ENCODE results near the gene SYTL2.

SYTL2 gene

DNA sequence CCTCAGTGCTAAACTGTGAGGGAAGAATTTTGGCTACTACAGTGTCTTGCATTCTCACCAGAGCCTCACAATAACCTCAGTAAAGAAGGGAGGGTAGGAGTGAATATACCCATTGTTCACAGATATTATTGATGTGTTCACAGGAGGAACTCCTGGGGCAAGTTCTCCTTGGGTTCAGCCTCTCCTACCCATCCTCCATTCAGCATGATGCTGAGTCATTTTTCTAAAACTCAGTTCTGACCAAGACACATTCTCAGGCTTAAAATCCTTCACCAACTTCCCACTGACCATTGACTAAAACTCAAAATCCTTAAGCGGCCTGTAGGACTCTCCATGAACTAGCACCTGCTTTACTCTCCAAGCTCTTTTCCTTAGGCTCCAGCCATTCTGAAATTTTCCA is 48.7 kb downstream of the SYTL2 start:
- DNase-seq, result no peak

DNA sequence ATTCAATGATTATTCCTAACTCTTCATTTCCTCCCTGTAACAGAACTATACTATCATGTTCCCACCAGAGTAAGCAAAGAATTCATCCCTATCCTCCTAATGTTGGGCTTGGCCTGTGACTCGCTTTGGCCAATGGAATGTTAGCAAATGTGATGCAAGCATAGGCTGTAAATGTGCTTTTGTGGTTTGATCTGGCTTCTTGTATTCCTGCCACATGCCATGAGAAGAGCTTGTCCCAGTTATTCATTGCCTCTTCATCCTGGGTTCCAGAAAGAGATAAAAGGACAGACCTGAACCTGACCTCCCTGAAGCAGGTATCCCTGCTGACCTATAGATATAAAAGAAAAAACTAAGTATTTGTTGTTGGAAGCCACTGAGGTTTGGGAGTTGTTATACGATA is 51.0 kb downstream of the SYTL2 start:
- peak; percentile 91 for DNase-seq

DNA sequence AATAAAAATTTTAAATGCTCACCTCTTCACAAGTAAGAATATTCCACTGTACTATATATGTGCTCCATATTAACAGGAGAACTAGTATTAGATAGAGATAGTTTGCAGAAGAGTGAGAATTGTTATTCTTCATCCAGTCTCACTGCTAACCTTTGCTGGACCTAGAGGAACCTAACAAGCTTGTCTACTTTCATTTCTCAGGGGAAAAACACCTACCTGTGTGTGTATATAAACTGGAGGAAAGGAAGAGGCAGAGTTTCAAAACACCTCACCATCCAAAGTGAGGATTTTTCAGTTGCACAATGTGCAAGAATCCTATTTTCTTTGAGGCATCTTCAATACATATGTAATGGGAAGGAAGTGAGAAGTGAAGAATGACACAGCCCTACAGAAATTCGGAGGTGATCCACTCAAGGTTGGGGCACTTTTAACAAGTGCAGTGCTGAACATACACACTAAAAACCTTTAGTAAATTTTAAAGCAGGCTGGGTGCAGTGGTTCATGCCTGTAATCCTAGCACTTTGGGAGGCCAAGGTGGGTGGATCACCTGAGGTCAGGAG is 52.4 kb downstream of the SYTL2 start:
- DNase-seq, result no peak

DNA sequence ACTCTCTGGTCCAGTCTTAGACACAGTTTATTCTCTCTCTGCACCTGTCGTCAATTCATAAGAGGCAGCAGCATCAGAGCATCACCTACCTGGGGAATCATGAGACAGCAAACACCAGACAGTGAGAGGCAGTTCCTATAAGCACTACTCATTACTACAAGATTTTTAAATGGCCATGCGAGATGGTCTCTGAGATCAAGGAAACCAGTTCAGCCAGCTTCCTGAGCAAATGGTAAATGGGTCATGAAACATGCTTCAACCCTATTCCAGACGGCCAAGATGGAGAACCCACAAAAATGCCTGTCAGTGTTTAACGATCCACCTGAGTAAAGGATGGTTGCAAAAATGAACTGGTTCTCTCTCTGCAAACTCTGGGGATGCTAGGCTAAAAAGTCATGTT is 52.9 kb downstream of the SYTL2 start:
- DNase-seq, result no peak

DNA sequence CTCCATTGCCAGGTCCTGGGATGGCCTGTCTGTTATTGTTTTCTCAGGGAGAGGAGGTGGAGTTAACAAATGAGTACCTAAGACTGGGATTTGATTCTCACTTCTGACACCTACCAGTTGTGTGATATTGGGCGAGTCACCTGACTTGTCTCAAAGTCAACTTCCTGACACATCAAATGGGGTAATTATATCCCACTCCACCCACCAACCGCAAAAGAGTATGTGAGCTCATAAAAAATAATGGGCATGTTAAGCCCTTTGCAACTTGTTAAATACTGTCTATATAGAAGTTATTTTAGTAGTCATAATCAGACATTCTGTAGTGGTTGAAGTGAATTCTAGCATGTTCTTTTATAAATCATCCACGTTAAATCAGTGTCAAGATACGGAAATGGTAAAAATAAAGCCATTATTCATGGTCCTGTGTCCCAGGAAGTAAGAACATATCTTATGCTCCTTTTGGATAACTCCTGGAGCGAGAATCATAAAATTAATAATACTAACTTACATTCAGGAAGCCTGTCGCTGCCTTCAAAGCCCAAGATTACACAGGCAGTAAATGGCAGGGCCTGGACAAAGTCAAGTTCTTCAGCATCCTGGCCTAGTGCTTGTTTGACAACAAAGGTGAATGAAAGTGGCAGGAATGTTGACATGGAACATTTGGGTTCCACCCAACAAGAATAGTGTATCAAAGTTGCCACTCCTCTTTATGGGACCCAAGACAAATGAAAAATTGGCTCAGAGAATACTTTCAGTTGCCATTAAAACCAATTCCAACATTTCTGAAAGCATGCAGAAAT is 54.3 kb downstream of the SYTL2 start:
- no peak for DNase-seq

DNA sequence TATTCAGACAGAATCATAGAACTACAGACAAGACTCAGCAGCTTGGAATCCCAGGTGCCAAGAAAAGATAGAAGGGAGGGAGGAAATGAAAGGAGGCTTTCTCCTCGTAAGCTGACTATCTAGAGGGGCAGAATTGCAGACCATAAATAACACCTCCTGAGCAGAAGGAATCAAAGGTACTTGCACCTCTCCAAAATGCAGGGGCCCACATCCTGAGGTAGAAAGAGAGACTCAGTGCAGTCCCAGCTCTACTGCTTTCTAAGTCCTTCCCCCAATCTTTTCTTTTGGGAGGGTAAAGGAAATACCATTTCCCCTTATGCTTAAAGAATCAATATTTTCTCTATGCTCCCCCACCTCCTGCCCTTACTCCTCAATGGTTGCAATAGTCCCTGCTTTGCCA is 55.2 kb downstream of the SYTL2 start:
- DNase-seq, result no peak

DNA sequence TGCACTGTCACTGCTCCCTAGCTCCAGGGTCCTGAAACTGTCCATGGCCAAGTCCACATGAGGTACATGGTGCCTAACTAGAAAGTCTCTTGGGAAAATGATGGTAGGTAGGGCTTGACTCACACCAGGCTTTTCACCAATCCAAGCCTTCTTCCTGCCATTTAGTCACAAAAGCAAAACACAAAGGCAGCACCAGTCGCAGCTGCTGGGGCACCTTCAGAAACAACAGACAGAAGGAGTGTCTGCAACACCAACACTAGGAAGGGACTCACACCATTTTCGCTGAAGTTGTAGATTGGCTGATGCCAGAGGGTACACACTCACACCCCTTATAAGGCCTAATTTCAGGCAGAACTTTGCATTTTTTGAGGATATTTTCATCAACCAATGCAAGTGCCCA is 55.7 kb downstream of the SYTL2 start:
- no peak for DNase-seq

DNA sequence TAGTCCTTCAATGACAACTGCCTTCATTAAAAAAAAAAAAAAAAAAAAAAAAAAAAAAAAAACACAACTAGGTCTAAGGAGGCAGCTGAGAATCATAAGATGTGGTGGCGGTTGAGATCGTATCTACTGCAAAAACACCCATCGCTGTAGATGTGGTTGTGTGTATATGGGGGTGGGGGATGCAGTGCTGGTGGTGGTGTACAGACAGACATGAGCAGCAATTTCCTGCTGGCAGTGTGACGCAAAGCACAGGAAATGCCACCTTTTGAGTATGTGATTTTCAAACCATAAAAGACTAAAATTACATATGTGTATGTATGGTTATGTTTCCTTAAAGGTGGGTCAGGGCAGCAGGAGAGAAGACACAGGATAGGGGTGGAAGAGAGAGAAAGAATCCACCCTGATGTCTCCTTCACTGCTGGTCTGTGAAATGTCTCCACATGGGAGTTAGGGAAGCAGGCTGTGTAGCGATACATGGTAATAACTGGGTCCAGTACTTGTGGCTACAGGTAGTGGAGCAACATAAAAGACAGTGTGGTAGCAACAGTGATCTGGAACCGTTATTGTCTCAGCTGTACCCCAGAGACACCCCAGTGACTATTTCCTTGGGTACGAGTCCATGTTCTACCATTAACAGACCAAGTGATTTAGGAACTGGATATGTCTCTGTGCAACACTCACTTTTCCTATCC is 57.9 kb downstream of the SYTL2 start:
- no peak for DNase-seq

DNA sequence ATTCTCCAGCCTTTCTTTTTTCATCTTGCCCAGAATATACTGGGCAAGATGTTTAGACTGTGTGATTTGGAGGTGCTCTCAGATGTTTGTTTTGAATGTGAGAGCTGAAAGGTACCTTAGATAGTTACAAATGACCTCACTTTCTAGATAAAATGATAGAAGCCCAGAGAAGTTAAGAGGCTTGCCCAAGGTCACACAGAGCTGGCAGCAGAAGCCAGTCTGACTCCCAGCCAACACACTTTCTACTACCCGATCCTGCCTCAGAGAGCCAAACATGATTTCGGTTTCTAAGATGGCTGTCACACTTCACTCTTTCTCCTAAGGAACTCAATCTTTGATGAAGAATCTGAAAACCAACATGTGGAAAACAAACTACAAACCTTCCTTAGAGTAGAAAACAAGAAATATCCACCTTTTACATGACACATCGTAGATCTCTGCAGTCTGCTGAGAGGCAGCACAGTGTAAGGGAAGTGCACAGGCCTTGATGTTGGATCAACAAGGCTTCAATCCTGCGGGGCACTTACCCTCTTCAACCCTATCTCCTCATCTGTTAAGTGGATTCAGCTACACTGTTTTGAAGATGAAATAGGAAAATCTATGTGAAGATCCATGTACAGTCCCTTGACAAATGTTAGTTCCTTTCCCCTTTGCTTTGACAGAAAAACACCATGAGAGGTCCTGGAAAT is 58.6 kb downstream of the SYTL2 start:
- DNase-seq, result no peak

DNA sequence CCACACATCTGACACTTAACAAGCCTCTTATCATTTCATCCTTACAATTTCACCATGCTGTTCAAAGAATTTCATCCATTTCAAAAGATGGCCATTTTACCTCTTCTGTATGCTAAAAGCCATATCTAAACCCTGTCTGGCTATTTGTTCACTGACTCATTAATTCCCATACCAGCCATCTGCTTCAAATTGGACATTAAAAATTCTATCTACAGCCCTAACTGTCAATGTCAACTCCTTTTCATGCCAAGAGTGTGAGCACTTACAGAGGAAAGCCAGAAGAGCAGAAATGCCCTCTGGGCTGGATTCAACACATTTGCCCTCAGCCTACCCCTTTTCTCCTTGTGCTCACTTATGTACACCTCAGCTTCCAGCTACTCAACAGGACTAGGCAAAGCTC is 59.2 kb downstream of the SYTL2 start:
- peak; percentile 58 for DNase-seq

DNA sequence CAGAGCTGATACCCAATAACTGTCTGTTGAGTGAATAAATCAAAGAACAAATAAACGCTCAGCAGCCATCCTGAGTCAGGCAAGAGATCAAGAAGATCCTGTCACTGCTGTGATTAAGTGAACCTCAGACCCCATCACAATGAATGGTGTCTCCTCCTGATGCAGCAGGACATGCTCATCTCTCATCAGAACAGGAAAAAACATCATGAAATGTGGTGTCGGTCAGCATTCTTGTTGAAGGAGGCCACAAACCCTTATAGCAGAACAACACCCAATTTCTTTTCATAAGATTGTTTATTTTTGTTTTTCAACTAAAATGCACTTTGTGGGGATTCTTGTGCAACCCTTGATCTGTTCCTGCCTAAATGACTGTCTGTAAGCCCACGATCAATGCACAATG is 60.3 kb downstream of the SYTL2 start:
- no peak for DNase-seq

DNA sequence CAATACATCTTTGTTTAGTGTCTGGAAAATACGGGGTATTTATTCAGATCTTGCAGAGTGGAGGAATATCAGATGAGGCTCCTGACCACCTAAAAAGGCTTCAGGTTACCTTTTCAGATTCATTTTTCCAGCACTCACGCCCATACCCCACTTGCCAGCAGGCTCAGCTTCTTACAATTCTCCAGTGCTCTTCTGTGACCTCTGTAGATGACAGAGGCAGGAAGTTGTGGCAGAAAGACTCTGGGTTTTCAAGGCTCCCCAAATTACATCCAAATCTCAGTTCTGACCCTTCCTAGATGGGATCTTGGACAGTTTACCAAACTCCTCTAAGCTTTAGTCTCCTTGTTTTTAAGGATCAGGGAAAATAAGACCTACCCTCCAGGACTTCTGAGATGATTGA is 61.1 kb downstream of the SYTL2 start:
- no peak for DNase-seq

DNA sequence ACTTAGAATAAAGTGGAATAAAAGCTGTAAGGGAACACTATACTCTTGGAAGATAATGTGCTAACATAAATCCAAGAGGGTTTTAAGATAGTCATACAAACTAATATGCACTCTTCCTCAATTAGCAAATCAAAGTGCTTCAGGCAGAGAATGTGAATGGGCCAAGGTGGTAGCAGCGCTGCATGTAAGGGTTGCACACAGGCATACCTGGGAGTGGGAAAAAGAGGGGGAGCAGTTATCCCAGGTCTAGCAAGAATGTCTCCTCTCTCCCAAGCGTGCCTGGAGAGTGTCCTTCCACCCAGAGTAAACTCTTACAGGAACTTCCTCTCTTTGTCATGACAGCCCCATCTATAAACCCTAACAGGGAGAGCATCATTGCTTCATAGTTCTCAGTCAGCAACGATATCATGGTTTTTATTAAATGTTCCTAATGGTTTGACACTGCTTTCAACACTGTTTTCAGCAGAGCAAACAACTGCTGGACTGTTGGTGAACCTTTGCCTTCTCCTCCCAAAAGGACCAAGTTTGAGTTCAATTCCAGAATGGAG is 61.6 kb downstream of the SYTL2 start:
- DNase-seq, result no peak

DNA sequence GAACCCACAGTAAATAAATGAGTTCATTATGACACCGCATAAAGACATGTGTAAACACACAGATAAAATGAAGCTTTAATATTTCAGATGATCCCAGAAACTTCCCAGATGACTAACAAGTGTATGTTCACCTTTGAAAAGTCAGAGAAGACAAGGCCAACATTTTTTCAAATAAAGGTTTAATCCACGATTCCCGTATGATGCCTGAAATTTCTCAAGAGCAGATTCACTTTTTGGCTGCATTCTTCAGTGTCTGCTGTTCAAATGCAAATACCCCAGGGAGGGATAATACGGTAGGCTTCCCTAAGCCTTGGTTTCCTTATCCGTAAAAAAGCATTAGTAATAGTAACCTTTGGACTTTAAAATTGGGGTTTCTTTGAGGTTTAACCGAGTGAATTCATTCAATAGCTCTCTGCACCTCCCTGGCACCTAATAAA is 62.5 kb downstream of the SYTL2 start:
- DNase-seq, result peak; percentile 56

DNA sequence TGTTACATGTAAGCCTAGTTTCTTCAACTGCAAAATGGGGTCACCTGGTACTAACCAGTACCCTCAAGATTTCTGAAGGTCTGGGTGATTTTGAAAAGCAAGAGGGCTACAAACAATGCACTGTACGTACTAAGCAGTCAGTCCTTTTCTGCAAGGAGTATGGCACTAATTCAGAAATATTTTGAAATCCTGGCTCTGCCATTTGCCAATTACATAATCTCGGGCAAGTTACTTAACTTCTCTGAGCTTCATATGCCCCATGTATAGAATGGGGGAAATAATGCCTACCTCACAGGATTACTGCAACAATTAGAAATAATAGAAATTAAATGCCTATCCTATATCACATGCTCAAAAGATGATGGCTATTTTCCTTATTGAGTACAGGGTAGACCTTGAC is 64.3 kb downstream of the SYTL2 start:
- DNase-seq, result no peak

DNA sequence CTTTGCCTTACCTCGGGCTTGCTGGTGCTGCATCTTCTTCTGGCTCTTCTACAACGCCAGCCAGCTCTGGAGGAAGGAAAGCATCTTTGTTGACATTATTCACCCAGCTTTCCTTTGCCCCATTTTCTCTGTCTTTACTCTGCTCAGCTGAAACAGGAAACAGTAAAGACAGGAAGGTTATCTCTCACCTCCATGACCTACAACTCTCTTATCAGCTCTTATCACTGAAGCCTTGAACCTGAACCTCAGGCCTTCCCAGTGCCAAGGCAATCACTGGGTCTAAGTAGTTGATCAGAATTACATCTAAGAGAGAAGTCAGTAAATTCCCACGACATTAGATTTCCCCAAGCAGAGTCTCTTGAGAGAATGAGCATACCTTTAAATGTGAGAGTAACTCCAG is 65.3 kb downstream of the SYTL2 start:
- DNase-seq, result no peak

DNA sequence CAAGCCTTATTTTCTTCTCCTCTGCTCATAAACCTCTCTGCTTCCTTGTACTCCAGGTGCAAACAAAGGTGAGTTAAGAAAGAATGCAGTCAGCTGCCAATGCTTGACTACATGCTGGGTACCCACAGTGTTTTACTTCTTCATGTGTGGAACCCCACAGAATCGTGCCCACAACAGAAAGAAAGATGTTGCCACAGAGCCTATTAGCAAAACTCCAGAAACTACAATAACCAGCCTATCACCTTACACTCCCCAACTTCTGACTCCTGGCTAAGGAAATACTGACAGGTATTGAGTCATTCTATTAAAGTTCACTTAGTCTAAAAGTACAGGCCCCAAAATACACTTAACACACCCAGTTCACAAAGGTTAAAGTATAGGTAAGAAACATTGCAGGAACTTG is 68.1 kb downstream of the SYTL2 start:
- DNase-seq, result no peak

DNA sequence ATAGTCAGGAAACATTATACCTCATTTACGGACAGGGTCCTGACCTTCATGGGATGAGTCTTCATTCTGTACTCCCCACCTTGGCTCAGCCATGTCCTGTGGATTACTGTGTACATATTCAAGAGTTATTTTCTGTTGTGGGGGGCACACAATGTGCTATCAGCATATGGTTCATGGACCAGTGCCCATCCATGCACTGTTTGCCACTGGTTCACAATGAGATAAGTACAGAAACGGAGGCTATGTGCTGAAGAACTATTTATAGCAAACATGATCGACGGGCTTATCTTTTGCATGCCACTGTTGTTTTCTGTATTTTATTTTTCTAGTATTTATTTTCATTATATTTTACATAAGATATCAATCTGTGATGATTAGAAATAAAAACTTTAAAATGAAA is 68.6 kb downstream of the SYTL2 start:
- DNase-seq, result no peak

DNA sequence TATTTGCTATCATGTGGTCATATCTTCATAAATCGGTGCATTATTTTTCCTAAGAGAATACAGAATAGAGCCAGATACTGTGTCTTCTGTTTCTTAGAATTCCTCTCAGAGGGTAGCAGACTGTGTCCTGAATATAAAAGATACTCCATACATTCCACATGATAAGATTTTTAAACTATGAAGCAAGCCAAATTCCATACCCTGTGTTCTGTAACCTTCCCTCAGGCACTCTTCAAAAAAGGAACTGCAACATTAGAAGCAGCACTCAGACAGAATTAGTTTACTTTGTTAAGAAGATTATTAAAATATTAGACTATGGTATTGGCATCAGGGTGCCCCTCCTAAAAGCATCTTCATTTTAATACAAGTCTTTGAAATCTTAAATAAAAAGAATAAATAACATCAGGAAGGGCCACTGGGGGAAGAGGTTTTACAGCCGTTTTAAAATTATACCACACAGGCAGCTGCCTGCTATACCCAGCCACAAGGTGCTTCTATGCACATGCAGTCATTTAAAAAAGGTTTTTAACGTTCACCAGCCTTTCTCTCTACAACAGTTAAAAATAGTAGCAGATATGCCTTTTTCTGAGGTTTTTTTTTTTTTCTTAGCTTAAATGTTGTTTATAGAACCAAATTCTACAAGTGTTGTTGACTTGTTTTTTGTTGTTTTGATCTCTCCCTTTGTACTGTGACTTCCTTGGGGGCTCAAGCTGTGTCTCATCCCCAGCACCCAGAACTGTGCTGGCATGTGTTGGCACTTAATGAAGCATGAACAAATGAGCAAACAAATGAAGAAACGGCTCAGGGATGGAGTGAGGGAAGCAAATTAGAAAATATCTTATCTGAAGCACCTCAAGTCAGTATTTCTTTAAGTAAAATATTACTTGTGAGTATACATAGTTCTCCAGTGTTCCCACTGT is 70.2 kb downstream of the SYTL2 start:
- DNase-seq, result peak; percentile 30

DNA sequence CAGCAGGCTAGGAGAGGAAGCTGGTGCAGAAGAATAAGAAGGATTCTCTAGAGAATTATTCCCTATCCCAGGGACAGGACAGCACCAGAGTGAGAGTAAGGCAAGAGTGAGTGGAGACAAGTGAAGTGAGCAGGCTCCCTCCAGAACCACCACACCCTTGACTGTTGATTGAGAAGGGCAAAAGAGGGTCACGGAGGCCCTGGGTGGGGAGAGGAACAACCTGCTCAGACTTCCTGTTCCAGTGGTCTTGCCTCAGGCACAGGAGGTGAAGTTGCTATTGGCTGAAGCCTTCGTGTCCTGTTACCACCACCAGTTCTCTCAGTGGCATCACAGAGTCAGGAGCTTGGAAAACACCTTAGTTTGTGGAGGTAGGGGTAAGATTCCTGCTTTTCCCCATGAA is 73.2 kb downstream of the SYTL2 start:
- DNase-seq, result no peak

DNA sequence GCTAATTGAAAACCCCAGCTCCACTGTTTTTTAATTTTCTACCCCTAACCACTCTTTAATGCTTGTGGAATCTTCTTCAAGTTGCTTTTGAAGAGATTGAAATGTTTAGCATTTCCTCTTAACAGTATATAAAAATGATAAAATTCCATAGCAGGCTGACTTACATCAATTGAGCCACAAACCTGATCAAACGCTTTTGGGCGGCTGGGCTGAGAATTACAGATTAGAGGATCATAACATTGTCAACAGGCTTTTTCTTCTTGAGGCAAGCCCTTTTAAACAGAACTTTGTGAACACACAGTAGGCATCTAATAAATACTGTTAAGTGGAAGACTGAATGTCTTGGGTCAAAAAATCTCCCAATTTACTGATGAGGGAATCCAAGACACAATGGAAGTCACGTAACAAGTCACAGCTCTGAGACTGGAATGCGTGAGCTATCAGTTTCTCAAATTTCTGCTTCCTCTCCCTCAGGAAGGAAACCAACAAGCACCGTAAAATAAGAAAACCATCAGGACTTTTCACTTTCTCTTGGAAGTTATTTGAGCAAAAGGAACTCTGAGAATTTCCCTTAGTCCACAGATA is 75.0 kb downstream of the SYTL2 start:
- DNase-seq, result no peak

DNA sequence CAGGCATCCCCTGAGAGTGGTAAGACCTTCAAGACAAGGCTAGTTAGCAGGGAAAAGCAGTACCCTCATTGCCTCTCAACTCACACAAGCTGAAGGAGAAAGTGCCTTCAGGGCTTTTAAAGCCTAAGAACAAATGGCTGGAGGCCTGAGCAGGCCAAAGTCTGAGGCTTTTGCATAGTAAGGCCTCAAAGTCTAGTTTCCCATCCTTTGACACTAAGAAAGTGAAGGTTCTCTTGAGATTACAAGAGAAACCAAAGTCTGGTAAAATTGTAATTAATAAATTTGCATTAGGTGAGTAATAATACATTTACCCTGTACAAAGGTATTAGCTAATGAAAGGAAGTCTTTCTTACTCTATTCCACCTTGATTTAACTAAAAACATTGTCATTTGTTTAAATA is 78.0 kb downstream of the SYTL2 start:
- no peak for DNase-seq
